ENCODE results near the gene RNLS.

RNLS gene

GRCh38 chr10:88473989-88474883 lies 108.9 kb downstream of the RNLS start:
- no peak for DNase-seq

- DNase-seq: no peak
Observed at GRCh38 chr10:88472540-88472939, 110.6 kb downstream of the RNLS start.

DNA sequence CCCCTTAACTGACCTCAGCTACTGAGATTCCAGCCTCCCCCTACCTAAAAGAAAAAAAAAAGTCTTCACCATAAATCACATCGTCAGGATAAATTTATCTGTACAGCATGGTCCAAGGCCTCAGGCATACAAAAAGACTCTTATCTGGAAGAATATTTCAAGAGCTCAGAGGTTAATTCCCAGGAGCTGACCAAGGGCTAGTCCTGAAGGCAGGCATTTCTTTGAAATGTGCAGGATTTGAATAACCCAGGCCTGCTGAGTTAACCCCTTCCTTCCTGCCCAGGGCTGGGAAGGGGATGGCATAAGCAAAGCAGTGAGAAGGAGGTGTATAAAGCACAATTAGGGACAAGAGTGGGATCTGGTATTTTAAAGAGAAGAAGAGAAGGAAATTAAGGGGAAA lies 111.2 kb downstream of the RNLS start:
- DNase-seq: no peak

DNA sequence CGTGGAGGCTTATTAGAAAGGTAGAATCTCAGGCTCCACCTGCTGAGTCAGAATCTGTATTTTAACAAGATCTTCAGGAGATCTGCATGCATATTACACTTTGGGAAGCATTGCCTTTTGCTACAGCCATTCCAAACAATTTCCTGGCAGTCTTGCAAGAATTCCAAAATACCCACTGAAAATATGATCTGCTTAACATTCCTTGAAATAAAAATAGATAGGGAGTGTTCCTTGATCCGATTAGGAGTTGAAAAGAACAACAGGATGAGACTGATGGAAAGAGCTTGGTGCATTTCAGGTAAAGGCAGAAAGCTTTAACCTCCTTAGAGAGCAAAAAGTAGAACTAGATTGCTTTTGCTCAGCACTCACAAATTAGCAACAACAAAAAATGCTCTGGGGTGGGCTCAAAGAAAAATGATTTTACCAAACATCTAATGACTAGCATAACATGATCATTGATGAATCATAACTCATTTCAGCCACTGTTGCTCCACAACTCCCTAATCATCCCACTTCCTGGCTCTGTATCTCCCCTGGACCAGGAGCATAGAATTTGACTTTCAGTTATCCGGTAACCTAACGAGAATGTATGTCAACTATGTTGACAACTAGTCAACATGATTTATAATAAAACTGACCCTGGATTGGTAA lies 115.2 kb downstream of the RNLS start:
- no peak for DNase-seq

GRCh38 chr10:88466786-88467185 lies 116.3 kb downstream of the RNLS start:
- no peak for DNase-seq

DNA sequence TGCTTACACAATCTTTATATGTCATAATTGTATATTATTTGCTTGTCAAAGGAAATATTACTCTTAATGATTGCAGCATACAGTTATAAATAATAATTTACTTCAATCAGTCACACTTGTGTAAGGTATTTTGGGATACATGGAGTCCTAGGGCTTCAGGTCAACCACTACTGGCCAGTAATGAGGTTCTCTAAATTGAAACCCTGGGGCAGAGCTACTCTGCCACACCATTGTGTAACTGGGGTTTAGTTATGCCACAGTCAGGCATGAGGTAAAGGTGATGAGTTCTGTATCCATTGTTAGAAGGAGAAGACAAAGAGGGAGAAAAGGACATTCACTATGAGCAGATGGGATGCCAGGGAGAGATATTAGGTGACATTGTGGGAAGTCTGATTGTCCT lies 117.4 kb downstream of the RNLS start:
- DNase-seq: no peak

DNA sequence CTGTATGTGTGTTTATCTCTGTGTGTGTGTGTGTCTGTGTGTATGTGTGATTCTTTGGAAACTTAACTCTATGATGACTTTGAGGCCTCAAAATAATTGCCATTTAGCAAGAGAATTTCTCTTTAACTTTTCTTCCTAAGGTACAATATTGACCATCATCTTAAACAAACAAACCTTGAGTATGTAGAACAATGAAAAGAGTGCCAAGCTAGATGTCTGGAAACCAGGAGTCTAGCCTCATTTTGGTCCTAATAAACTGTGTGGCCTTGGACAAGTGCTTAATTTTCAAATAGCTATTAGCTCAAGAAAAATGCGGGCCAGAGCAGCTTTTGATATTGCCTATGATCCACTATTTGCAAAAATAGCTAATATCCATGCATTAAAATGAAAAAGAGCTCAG lies 119.3 kb downstream of the RNLS start:
- DNase-seq: no peak

DNA sequence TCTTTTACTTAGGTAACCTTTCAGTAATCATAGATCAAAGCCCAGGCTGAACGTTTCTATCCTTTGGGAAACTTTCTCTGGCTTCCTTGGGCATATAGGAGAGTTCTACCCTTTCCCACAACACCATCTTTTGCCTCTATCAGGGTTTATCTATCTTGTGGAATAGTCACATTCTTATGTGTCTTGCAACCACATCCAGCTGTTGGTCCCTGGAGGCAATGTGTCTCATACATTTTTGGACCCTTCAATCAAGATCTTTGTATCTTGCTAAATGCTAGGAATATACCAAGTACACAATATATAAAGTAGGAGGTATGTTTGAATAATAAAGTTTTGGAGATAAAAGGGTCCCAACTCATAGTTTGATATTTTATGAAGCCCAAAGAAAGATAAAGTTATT lies 121.7 kb downstream of the RNLS start:
- DNase-seq: no peak

DNA sequence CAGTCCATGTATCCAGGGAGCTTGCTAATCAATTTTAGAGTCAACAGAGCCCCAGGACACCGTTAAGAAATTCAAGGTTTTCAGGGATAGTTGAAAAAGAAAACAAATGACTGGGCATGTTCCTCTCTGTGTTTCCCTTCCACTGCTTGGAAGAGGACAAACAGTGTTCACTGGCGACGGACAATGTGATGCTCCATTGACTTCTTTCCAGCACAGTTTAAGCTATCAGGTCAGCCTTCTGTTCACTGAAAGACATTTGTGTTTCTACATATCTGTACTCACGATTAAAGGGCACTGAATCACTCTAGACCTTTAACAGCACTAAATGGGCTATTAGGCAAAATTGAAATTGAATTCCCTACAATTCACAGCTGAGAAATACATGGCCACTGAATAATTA lies 123.6 kb downstream of the RNLS start:
- DNase-seq: no peak

GRCh38 chr10:88458209-88458608 lies 124.9 kb downstream of the RNLS start:
- DNase-seq: no peak

GRCh38 chr10:88457660-88458059 lies 125.5 kb downstream of the RNLS start:
- DNase-seq: no peak

DNA sequence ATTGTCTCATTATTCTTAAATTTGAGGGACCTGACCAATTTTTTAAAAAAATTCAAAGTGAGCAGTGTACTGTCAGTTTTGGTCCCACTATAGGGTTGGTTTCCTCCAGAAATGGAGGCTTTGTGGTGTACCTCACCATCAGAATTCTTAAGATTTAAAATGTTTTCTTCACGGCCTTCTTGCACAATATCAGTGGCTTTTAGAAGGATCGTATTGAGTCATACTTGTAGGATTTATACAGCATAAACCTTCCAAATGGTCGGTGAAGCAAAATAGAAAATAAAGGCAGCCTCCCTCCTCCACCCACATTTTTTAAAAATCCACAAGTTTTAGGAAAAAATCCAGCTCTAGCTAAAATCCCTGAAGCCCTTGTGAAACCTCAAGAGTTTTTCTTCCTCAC lies 126.4 kb downstream of the RNLS start:
- DNase-seq: no peak

- no peak for DNase-seq
Observed at GRCh38 chr10:88455831-88456230, 127.3 kb downstream of the RNLS start.

GRCh38 chr10:88450201-88450600 lies 132.9 kb downstream of the RNLS start:
- DNase-seq: no peak

DNA sequence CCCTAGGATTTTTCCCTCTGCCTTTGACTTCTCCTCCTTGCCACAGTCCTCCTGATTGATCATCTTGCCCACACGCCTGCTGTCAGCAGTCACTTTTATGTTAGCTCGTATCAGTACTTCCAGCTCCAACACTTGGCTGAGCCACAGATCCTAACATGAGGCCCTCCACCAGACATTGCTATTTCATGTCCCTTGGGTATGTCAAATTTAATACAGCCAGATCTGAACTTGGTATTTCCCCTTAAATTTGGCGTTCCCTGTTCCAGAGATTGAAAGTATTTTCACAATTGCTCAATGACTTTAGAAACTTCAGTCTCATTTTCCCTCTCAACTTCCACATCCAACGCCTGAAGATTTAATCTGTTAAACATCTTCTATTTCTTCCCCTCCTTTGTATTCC lies 140.4 kb downstream of the RNLS start:
- no peak for DNase-seq

- no peak for DNase-seq
Observed at GRCh38 chr10:88440541-88440940, 142.6 kb downstream of the RNLS start.

DNA sequence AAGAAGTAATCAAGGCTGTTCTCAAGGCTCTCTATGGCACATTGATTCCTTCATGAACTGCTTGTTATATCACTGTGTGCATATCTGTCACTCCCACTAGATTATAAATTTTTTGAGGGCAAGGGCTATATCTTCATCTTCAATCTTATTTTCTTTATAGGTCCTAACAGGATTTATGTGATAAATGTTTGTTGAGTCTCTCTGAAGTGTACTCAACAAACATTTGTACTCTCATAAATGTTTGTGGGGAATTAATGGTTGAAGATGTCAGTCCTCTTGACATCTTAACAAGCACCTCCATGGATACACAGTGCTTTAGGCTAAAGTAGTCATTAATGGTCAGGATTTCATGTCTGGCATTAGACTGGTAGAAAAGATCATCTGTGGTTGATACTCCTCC lies 143.2 kb downstream of the RNLS start:
- DNase-seq: no peak

GRCh38 chr10:88437411-88437810 lies 145.7 kb downstream of the RNLS start:
- no peak for DNase-seq

DNA sequence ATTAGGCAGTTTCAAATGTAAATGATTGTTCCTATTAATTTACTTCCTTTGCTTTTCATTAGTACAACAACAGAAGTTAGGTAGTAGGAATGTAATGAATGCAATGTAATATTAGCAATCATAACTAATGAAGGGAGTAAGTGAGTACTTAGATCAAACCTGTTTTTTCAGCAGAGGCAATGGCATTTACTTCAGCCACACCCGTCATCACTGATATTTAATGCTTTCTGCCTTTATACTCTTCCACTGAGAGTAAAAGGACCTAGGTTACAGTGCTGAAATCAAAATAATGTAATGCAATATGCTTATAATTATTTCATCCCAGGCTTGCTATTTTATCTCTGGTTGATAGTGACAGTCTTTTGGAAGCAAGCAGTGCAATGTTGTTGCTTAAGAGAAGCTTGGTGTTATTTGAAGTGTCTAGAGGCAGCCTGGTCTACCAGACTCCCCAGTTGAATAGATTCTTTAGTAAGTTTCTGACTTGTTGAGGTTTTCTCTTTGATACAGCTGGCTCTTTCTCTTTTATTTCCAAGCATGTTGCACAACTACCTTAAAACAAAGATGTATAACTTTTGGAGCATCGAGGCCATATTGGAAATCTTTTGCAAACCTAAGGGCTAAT lies 149.4 kb downstream of the RNLS start:
- no peak for DNase-seq

GRCh38 chr10:88431103-88431502 lies 152.0 kb downstream of the RNLS start:
- no peak for DNase-seq

GRCh38 chr10:88428976-88429375 lies 154.1 kb downstream of the RNLS start:
- no peak for DNase-seq

DNA sequence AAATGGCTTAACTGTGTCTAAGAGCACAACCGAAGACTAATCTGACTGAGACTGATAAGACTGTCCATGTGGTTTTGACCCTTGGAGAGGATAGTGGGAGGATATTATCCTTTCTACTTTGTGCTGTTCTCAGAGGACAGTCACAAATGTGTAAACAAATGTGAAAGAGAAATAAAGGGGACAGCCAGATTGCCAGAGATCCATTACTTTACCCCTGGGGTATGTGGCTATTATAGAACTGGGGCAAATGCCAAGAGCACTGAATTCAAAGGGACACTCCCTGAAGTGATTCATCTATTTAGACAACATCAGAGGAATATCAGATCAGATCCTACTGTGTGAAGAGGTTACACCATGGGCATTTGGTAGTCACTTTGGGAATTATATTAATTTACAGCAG lies 154.7 kb downstream of the RNLS start:
- no peak for DNase-seq

GRCh38 chr10:88427024-88427423 lies 156.1 kb downstream of the RNLS start:
- no peak for DNase-seq

- no peak for DNase-seq
Observed at GRCh38 chr10:88424881-88425280, 158.2 kb downstream of the RNLS start.
